Retinal pigment epithelial cell (primary cell): ENCODE results near the gene KLF7.

Experiments used
- DNase-seq: peaks from one replicate; pipeline ENCODE4 v3.0.0-alpha.2; 2010; ENCODE audit warnings: low read depth
- H3K4me3 ChIP-seq: 2 replicates; pipeline ENCODE4 v1.5.1; 2011; ENCODE audit warnings: mild to moderate bottlenecking, low read length, control low read depth, moderate library complexity
- CTCF ChIP-seq: conservative IDR thresholded peaks from 2 replicates; pipeline ENCODE4 v1.5.1; 2011; ENCODE audit warnings: low read depth, low read length, control low read depth, inconsistent platforms

The KLF7 gene

GRCh38 chr2:207088839-207089238 is 76.9 kb downstream of the KLF7 start:
- H3K4me3 ChIP-seq, result no peak overlapping the region
- TF ChIP-seq CTCF, result no peak
- DNase-seq, result no peak

GRCh38 chr2:207088276-207088675 is 77.5 kb downstream of the KLF7 start:
- DNase-seq, result no peak
- TF ChIP-seq CTCF, result no peak

GRCh38 chr2:207087046-207087902 is 78.5 kb downstream of the KLF7 start:
- no peak for DNase-seq
- no peak overlapping the region for H3K4me3 ChIP-seq

More at GRCh38 chr2:207088276-207088675, 77.5 kb downstream of the KLF7 start:
- H3K4me3 ChIP-seq, result no peak overlapping the region

GRCh38 chr2:207086136-207086535 is 79.6 kb downstream of the KLF7 start:
- no peak overlapping the region for H3K4me3 ChIP-seq
- TF ChIP-seq CTCF, result no peak
- DNase-seq, result no peak

More at GRCh38 chr2:207087046-207087902, 78.5 kb downstream of the KLF7 start:
- no peak for TF ChIP-seq CTCF

GRCh38 chr2:207085110-207085509 is 80.6 kb downstream of the KLF7 start:
- H3K4me3 ChIP-seq, result no peak overlapping the region
- no peak for TF ChIP-seq CTCF
- peak; percentile 82 for DNase-seq

GRCh38 chr2:207083361-207084110 is 82.2 kb downstream of the KLF7 start:
- H3K4me3 ChIP-seq, result no peak overlapping the region
- DNase-seq, result no peak
- no peak for TF ChIP-seq CTCF
